Measurements from ENCODE around the gene FCER1G. TPM values are rescaled to one million over a fixed set of nuclear protein-coding genes. Genes with fewer than 3 reads are reported as not detected.

The FCER1G gene
- total and polyA plus RNA-seq, 9 of the 15 experiments (the other 6 are each of a cell fraction or from before 2014, with no cell fraction given): 0.15 to 0.69 (median 0.31) TPM; not detected in 2

GRCh38 chr1:161201836-161202712, 13.0 kb upstream of the FCER1G start, which contains the start of gene NDUFS2 (continued):
- TF ChIP-seq DEAF1 (CRISPR knock-in tag; IDR thresholded peaks at IDR 0.05) (no peak), FOXM1 (IDR thresholded peaks at IDR 0.05; ENCODE audit: low read depth) (0 out of 2 replicates have a peak, but pooled peaks have one; percentile 9), FOXM1 (CRISPR knock-in tag; IDR thresholded peaks at IDR 0.05; ENCODE audit: low read depth) (no peak), JUN (IDR thresholded peaks at IDR 0.05; ENCODE audit: borderline replicate concordance, low read depth, low read length) (0 out of 2 replicates have a peak, but pooled peaks have one; percentile 35), JUN (CRISPR knock-in tag; IDR thresholded peaks at IDR 0.05; ENCODE audit: borderline replicate concordance) (no peak), KDM4B (IDR thresholded peaks at IDR 0.05; ENCODE audit: borderline replicate concordance in 2 of 2, low read depth in 1 of 2) (peak in 1 of 2 experiments; percentile 76; a peak in 1 of 4 replicates), HOMEZ (CRISPR knock-in tag; IDR thresholded peaks at IDR 0.05) (no peak), ZNF75A (CRISPR knock-in tag; IDR thresholded peaks at IDR 0.05) (no peak; the same call in 1 of the 2 replicates), SMAD3 (CRISPR knock-in tag; conservative IDR thresholded peaks at IDR 0.05) (peak; percentile 36; the same call in 1 of the 2 replicates), KDM1A (IDR thresholded peaks at IDR 0.05) (peak; percentile 73 to 75; a peak in 3 of 4 replicates), TAF1 (IDR thresholded peaks at IDR 0.05; ENCODE audit: control insufficient read depth, extremely low read depth, insufficient read depth, low read length, severe bottlenecking) (peak; percentile 99), HMGN3 (IDR thresholded peaks at IDR 0.05; ENCODE audit: borderline replicate concordance, extremely low read depth, insufficient read length, low read depth, low read length) (peak; percentile 61), FOSL1 (tag; conservative IDR thresholded peaks at IDR 0.05) (0 out of 2 replicates have a peak, but pooled peaks have one; percentile 20), CREB3 (tag; conservative IDR thresholded peaks at IDR 0.05; ENCODE audit: low read depth) (0 out of 2 replicates have a peak, but pooled peaks have one; percentile 44), RBM25 (IDR thresholded peaks at IDR 0.05; ENCODE audit: low read depth, low read length, severe bottlenecking) (no peak), PTBP1 (IDR thresholded peaks at IDR 0.05; ENCODE audit: low read depth, low read length) (no peak), SRF (CRISPR knock-in tag; IDR thresholded peaks at IDR 0.05) (peak in 1 of 2 experiments; percentile 67; a peak in 1 of 4 replicates), ZNF311 (CRISPR knock-in tag; IDR thresholded peaks at IDR 0.05) (0 out of 2 replicates have a peak, but pooled peaks have one; percentile 51)
